RWPE1 (cell line): ENCODE results near the gene MYH7.

Experiments
- CTCF ChIA-PET: fragments of 350-600 bp; sonication (Branson Sonifier 250); formaldehyde crosslinking; extraction: SDS; loops from one replicate; lab custom pipeline; 2021; lab: Yijun Ruan, JAX
- POLR2A ChIA-PET: fragments of 400-600 bp; formaldehyde crosslinking; extraction: SDS; loops from one replicate; lab custom pipeline; 2020; ENCODE audit warnings: antibody characterized with exemption; ENCODE audit not compliant: low non-redundant PET; lab: Yijun Ruan, JAX
- DNase-seq: peaks from one replicate; pipeline ENCODE4 v3.0.0; 2012; ENCODE audit warnings: low spot score
- H3K27ac ChIP-seq: fragments of 450-650 bp; 2 replicates; pipeline ENCODE4 v1.5.1; 2017
- TF ChIP-seq, protein P1 (sequence below): fragments of 450-650 bp; conservative IDR thresholded peaks from 2 replicates; pipeline ENCODE4 v1.5.1; 2017; ENCODE audit warnings: low read depth, mild to moderate bottlenecking

MYH7 gene

GRCh38 chr14:23415821-23416778 lies 19.4 kb downstream of the MYH7 start:
- no peak for DNase-seq
- POLR2A ChIA-PET: no interaction called here
- no peak overlapping the region for H3K27ac ChIP-seq
- TF ChIP-seq, protein P1, sequence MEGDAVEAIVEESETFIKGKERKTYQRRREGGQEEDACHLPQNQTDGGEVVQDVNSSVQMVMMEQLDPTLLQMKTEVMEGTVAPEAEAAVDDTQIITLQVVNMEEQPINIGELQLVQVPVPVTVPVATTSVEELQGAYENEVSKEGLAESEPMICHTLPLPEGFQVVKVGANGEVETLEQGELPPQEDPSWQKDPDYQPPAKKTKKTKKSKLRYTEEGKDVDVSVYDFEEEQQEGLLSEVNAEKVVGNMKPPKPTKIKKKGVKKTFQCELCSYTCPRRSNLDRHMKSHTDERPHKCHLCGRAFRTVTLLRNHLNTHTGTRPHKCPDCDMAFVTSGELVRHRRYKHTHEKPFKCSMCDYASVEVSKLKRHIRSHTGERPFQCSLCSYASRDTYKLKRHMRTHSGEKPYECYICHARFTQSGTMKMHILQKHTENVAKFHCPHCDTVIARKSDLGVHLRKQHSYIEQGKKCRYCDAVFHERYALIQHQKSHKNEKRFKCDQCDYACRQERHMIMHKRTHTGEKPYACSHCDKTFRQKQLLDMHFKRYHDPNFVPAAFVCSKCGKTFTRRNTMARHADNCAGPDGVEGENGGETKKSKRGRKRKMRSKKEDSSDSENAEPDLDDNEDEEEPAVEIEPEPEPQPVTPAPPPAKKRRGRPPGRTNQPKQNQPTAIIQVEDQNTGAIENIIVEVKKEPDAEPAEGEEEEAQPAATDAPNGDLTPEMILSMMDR: no peak
- CTCF ChIA-PET: interaction anchor here (0.6 kb wide), 3 partner anchors 9 to 524 kb away, joined by 3 to 4 read pairs (median 3); no protein-coding TSS in a partner anchor

- CTCF ChIA-PET: interaction anchor here (0.6 to 0.7 kb wide), 2 partner anchors 36 to 523 kb away, joined by 4 to 5 read pairs; no protein-coding TSS in a partner anchor
- DNase-seq: no peak
- TF ChIP-seq, protein P1: no peak
- POLR2A ChIA-PET: no interaction called here
- H3K27ac ChIP-seq: no peak overlapping the region
These were observed 20.3 kb downstream of the MYH7 start for GRCh38 chr14:23414906-23415820.

GRCh38 chr14:23414254-23414653 lies 21.2 kb downstream of the MYH7 start:
- no peak overlapping the region for H3K27ac ChIP-seq
- ChIA-PET POLR2A (no interaction called here), CTCF (interaction anchor here (0.7 kb wide), 1 partner anchor 35 kb away, joined by 5 read pairs; no protein-coding TSS in a partner anchor)
- TF ChIP-seq, protein P1: no peak
- DNase-seq: no peak

GRCh38 chr14:23413681-23414080 lies 21.8 kb downstream of the MYH7 start:
- DNase-seq: no peak
- CTCF ChIA-PET: interaction anchor here (1.7 kb wide), 1 partner anchor 34 kb away, joined by 5 read pairs; no protein-coding TSS in a partner anchor
- TF ChIP-seq, protein P1: no peak
- H3K27ac ChIP-seq: no peak overlapping the region
- POLR2A ChIA-PET: no interaction called here

DNA sequence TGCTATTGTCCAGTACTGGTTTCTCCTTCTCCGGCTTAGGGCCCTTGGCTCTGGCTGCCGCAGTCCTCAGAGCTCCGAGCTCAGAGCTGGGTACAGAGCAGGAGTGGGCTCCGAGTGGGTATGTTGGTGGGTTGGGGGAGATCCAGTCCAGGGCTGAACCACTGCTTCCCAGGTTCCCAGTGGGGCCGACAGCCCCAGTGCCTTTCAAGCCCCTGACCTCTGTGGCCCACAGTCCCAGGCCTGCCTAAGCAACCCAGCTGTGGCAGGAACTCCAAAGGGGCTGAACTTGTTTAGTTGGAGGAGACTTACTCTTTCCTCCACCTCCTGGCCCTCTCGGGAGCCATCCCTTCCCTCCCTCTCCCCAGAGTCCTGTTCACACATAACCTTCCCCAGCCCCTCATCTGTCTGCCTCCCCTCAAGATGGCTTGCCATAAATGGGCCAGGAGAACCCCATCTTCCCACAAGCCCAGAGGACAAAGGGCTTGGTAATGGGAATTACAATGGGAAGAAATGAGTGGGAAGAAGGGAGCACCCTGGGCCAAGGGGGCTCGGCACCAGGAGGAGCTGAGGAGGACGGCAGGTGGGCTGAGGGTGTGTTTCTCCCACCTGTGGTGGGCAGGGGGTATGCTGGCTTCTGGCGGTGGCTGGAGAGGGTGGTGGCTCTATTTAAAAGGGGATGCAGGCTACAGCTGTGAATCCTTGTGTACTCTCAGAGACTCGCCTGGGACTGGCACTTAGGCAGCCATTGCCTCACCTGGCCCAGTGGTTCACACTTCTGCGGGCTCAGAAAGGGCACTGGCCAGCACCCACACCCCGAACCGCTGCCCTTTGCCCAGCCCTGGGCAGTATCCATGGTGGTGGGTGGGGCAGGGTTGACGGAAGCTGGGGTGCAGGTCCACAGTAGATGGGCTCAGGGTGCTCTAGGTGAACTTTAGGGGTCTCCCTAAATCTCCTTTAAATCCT lies 23.6 kb downstream of the MYH7 start:
- no peak overlapping the region for H3K27ac ChIP-seq
- TF ChIP-seq, protein P1: no peak
- CTCF ChIA-PET: interaction anchor here (1.7 kb wide), 1 partner anchor 32 kb away, joined by 5 read pairs; no protein-coding TSS in a partner anchor
- POLR2A ChIA-PET: no interaction called here
- no peak for DNase-seq
